GM12891 (cell line): ENCODE measurements around the gene SPIRE1.

Source experiments
- DNase-seq: peaks from one replicate; pipeline ENCODE4 v3.0.0; 2011; ENCODE audit warnings: low spot score; ENCODE audit not compliant: insufficient read length
- FAIRE-seq: peaks from 2 replicates; lab custom pipeline; 2011; peaks lifted over from hg19 to GRCh38; lab: Jason Lieb, UNC
- PAX5 ChIP-seq: IDR thresholded peaks from 2 replicates; pipeline ENCODE4 v1.6.1; 2011; ENCODE audit warnings: low read length, moderate library complexity, mild to moderate bottlenecking; ENCODE audit not compliant: insufficient read depth, severe bottlenecking
- POLR2A ChIP-seq: IDR thresholded peaks from 2 replicates; pipeline ENCODE4 v1.6.1; 2011; ENCODE audit warnings: low read depth, low read length, control low read depth
- POLR2AphosphoS5 ChIP-seq: IDR thresholded peaks from 2 replicates; pipeline ENCODE4 v1.6.1; 2011; ENCODE audit warnings: low read depth, low read length, control low read depth
- POU2F2 ChIP-seq: IDR thresholded peaks from 2 replicates; pipeline ENCODE4 v1.6.1; 2011; ENCODE audit warnings: low read depth, mild to moderate bottlenecking, control low read depth, low read length, moderate library complexity
- SPI1 ChIP-seq: IDR thresholded peaks from 2 replicates; pipeline ENCODE4 v1.6.1; 2011; ENCODE audit warnings: low read depth, low read length, control low read depth
- TAF1 ChIP-seq: IDR thresholded peaks from 2 replicates; pipeline ENCODE4 v1.6.1; 2011; ENCODE audit warnings: low read depth, low read length, control low read depth

SPIRE1 gene

GRCh38 chr18:12604445-12605007 lies 53.4 kb downstream of the SPIRE1 start:
- TF ChIP-seq POLR2AphosphoS5, result no peak
- TF ChIP-seq POLR2A, result no peak
- no peak for TF ChIP-seq SPI1
- no peak for TF ChIP-seq PAX5
- no peak for TF ChIP-seq POU2F2
- TF ChIP-seq TAF1, result no peak
- DNase-seq (no peak), FAIRE-seq (no peak)

GRCh38 chr18:12599966-12600365 lies 57.9 kb downstream of the SPIRE1 start:
- DNase-seq (no peak), FAIRE-seq (no peak)
- TF ChIP-seq POLR2A (no peak), POU2F2 (no peak), SPI1 (no peak), TAF1 (no peak), PAX5 (no peak), POLR2AphosphoS5 (no peak)

- no peak for DNase-seq
- no peak for TF ChIP-seq TAF1
- TF ChIP-seq POU2F2, result no peak
- TF ChIP-seq PAX5, result no peak
- no peak for TF ChIP-seq SPI1
- TF ChIP-seq POLR2AphosphoS5, result no peak
- TF ChIP-seq POLR2A, result no peak
- no peak for FAIRE-seq
Observed at GRCh38 chr18:12599543-12599942, 58.4 kb downstream of the SPIRE1 start.

- no peak for DNase-seq
- TF ChIP-seq TAF1, result no peak
- peak; percentile 67 for TF ChIP-seq SPI1
- no peak for FAIRE-seq
Observed at GRCh38 chr18:12598181-12598930, 59.6 kb downstream of the SPIRE1 start.

- FAIRE-seq (no peak), DNase-seq (no peak)
- TF ChIP-seq PAX5 (no peak), TAF1 (no peak), POU2F2 (no peak), SPI1 (no peak), POLR2A (no peak), POLR2AphosphoS5 (no peak)
Observed at GRCh38 chr18:12597760-12598159, 60.1 kb downstream of the SPIRE1 start.

- DNase-seq (no peak), FAIRE-seq (no peak)
- TF ChIP-seq POLR2AphosphoS5, result no peak
- no peak for TF ChIP-seq SPI1
- no peak for TF ChIP-seq POLR2A
- TF ChIP-seq PAX5, result no peak
- TF ChIP-seq POU2F2, result no peak
- no peak for TF ChIP-seq TAF1
Observed at GRCh38 chr18:12595571-12596255, 62.2 kb downstream of the SPIRE1 start.

GRCh38 chr18:12593866-12594265 lies 64.0 kb downstream of the SPIRE1 start:
- DNase-seq (no peak), FAIRE-seq (no peak)
- TF ChIP-seq POU2F2, result no peak
- no peak for TF ChIP-seq SPI1
- no peak for TF ChIP-seq POLR2AphosphoS5
- TF ChIP-seq PAX5, result no peak

GRCh38 chr18:12592597-12593127 lies 65.2 kb downstream of the SPIRE1 start:
- DNase-seq, result no peak
- TF ChIP-seq SPI1, result no peak
- TF ChIP-seq POLR2A, result no peak
- TF ChIP-seq POU2F2, result no peak
- no peak for TF ChIP-seq POLR2AphosphoS5
- TF ChIP-seq TAF1, result no peak
- TF ChIP-seq PAX5, result no peak
- FAIRE-seq, result no peak

- no peak for DNase-seq
- FAIRE-seq, result no peak
- TF ChIP-seq PAX5, result no peak
- no peak for TF ChIP-seq POU2F2
- no peak for TF ChIP-seq SPI1
- no peak for TF ChIP-seq TAF1
- no peak for TF ChIP-seq POLR2AphosphoS5
- TF ChIP-seq POLR2A, result no peak
Observed at GRCh38 chr18:12589448-12589847, 68.5 kb downstream of the SPIRE1 start.
